Measurements from ENCODE around the gene TRMT61A.
"Not testable (repeated sequence)": the region's sequence is repeated elsewhere in the genome, so short reads cannot be mapped to it uniquely, and the experiment has no call there.

Gene TRMT61A

GRCh38 chr14:103509864-103510723 is 18.9 kb upstream of the TRMT61A start:
- DNase-seq, result no peak

GRCh38 chr14:103510724-103511693 is 18.0 kb upstream of the TRMT61A start:
- no peak for DNase-seq

GRCh38 chr14:103512180-103512579 is 16.8 kb upstream of the TRMT61A start:
- DNase-seq, result not testable (repeated sequence)

GRCh38 chr14:103512701-103513611 is 16.0 kb upstream of the TRMT61A start:
- peak; percentile 80 for DNase-seq

GRCh38 chr14:103514596-103515421 is 14.2 kb upstream of the TRMT61A start:
- no peak for DNase-seq

- DNase-seq, result no peak
These were observed 12.4 kb upstream of the TRMT61A start for GRCh38 chr14:103516426-103517173.

GRCh38 chr14:103517174-103517566 is 11.8 kb upstream of the TRMT61A start:
- no peak for DNase-seq

- DNase-seq, result no peak
These were observed 11.1 kb upstream of the TRMT61A start for GRCh38 chr14:103517721-103518421.

GRCh38 chr14:103518422-103519042 is 10.5 kb upstream of the TRMT61A start:
- DNase-seq, result peak; percentile 76

GRCh38 chr14:103519043-103519836 is 9.8 kb upstream of the TRMT61A start:
- DNase-seq, result peak; percentile 82

GRCh38 chr14:103519837-103520212 is 9.2 kb upstream of the TRMT61A start:
- no peak for DNase-seq

- no peak for DNase-seq
These were observed 8.7 kb upstream of the TRMT61A start for GRCh38 chr14:103520269-103520656.

GRCh38 chr14:103520657-103521437 is 8.1 kb upstream of the TRMT61A start:
- peak; percentile 93 for DNase-seq

- peak; percentile 64 for DNase-seq
These were observed 7.5 kb upstream of the TRMT61A start for GRCh38 chr14:103521438-103521950.

- DNase-seq, result peak; percentile 51
These were observed 6.9 kb upstream of the TRMT61A start for GRCh38 chr14:103521951-103522563.

GRCh38 chr14:103522649-103523574 is 6.1 kb upstream of the TRMT61A start, which contains the start of gene CKB:
CKB (minus strand) TSS chr14:103522830; CDS start chr14:103522493, 337 bp downstream.
- DNase-seq, result peak; percentile 77
